HG03103 (cell line): ENCODE results near the gene VILL.

ENCODE experiments used
- ATAC-seq: cut with Tn5 transposase; IDR thresholded peaks from one replicate; pipeline ENCODE4 v1.9.1; 2021; ENCODE audit warnings: low read depth; ENCODE audit not compliant: unreplicated experiment

Gene VILL

DNA sequence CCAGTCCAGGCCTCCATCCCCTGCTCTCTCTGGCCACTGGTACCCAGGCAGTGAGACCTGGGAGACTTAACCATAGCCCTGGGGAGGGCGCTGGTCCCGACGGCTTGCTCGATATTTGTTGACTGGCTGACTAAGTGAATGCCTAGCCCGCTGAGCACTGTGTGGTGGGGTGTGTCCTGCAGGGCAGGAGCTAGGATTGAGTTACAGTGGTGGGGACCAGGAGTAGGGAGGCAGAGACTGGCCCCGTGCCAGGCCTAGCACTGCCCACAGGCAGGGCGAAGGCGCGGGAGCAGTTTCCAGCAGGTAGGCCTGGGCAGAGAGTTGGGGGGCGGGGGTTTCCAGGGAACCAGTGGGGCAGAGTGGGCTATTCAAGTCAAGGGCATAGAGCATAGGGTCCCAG is at the start of gene VILL:
TSS of gene VILL (plus strand) at position 260 of the 400 bp plus-strand sequence. CDS start 2,887 bp downstream, outside the sequence.
- ATAC-seq: no peak

GRCh38 chr3:37941608-37942508 is 48.7 kb upstream of the VILL start:
- ATAC-seq: no peak

DNA sequence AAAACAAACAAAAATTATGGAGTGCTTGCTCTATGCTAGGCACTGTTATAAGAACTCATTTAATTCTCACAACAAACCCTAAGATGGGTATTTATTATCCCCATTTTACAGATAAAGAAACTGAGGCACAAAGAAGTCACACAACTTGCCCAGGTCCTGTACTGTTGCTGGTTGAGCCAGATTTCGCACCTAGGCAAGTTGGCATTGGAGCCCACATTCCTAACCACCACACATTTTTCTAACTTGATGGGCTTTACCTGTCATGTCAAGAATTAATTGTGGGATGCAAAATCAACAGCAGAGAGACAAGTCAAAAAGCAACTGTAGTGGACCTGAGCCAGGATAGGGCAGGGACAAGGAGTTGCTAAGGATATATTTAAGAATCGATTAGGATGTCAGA is 47.9 kb upstream of the VILL start:
- no peak for ATAC-seq

DNA sequence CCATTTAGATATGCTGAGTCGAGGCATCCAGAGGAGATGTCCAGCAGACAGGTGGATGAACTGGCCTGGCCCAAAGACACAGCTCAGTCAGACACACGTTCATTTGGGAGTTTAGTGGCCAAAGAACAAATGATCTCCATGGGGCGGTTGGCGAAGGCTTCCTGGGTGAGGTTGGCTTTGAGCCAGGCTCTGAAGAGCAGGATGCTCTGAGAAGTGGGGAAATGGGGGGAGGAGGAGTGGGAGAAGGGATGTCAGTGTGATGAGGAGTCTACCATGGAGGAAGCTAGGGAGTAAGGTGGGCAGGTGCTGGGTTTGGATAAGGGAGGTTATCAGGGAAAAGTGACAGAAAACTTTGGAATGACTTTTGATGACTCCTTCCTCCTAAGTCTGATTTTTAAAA is 47.5 kb upstream of the VILL start:
- no peak for ATAC-seq

DNA sequence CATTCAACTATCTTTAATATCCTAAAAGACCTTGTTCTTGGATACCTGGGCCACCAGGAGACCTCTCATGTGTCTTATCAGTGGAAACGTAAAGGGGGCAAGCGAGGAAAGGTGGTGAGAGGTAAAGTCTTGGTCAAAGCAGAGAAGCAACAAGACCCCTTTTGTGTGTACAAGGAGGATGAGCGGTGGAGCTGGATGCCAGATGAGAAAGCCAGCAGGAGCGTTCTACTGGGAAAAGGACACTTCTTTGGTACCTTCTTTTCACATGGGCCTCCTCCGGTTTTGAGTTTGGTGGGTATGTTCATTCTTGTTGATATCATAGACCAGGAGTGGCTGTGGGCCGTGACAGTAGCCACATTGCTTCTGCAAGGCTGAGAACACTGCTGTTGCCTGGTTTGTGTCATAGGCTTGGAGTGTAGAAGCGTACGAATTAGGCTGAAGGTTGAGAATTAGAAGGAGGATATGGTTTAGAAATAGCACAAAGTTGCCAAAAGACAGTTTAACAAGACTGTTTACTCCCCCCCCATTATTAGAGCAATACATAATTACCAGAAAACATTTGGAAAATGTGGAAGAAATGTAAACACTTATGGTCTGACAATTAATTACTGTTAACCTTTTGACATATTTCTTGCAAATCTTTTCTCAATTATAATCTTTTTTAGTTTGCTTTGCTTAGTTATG is 46.8 kb upstream of the VILL start:
- no peak for ATAC-seq

- ATAC-seq: no peak
Measured at GRCh38 chr3:37944391-37944842, 46.2 kb upstream of the VILL start.

DNA sequence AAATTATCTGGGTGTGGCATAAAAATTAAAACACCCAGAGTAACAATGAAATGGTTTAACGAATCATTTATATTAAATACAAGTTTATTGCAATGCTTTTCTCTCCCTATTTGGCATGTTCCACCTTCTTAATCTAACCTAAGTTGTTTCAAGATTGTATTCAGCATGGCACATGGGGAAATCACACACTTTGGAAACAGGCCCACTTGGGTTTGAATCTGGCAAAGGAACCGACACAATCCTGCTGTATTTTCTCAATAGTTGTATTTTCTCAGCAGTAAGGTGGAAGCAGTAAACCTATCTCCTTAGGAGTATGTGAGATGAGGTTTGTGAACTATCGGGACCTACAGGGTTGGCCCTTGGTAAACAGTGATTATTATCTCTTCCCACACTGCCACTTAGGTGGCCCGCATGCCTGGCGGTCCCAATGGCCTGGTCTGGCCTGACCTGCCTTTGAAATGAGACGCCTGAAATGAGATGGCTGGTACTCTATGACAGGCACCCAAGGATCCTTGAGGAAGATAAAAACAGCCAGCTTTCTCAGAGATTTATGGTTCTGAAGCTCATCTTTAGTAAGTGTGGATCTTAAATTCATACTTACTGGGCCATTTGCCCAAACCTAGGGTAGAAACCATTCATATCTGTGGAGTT is 45.3 kb upstream of the VILL start:
- no peak for ATAC-seq

DNA sequence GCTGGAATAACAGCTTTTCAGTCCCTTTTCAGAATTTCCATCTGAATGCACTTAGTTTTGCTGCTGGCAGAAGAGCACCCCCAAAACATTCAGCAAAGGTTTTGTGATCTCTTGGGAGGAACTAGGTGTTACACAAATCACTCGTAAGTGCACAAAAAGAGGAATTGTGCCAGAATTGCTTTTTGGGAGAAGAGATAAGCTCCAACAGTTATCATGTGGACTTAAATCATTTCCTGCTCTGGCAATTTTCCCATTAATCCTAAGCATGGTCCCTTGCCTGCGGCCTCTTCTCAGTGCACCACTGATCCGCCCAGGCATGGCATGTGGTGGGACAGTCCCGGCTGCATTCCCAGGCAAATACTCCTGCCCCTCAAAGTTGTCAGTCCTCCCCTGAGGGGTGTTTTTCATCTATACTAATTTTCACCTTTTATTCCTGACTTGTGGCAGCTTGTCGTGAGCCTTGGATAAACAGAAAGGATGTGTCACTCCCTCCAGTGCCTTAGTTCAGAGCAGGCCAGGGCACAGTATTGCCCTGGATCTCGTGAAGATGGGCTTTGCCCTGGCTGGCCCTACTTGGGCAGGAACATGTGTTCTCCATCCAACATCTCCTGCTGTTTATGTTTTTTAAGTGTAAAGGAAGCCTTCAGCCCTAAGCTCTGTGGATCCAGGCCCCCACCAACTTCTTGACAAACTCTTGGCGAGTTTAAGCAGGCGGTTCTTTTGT is 44.6 kb upstream of the VILL start:
- ATAC-seq: no peak

GRCh38 chr3:37946531-37946889 is 44.1 kb upstream of the VILL start:
- no peak for ATAC-seq

DNA sequence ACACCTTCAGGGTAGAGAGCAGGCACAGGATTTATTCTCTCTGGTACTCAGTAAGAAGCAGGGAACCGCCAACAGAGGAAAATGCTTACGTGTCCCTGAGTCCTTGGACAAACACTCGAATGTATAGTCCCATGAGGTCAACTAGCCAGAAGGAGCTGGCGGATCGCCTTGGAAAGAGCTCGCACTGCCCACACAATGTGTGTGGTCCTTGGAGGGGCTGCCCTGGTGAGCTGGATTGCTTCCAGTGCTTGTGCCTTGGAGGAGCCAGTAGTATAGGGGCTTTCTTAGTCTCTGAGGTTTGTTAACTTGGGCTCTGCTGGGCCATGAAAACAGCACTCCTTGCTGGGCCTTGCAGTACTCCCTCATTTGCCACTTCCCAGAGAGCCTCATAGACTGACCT is 40.7 kb upstream of the VILL start:
- no peak for ATAC-seq

DNA sequence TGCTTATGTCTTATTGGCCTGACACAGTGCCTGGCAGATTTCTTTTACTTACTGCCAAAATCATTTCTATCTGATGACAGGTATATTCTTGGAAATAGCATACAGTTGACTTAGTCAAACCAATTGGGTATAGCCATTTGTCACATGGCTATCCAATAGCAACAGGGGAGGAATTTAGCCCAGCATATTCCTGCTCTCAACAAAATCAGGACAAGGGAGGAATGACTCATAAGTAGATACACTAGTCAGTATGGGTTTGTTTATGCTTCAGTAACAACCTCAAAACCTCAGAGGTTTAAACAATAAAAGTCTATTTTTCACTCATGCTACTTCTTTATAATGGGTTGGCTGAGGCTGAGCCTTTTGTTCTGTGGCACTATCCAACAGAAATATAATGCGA is 38.0 kb upstream of the VILL start:
- no peak for ATAC-seq

- ATAC-seq: no peak
Measured at GRCh38 chr3:37953226-37953625, 37.4 kb upstream of the VILL start.

GRCh38 chr3:37953707-37954394 is 36.7 kb upstream of the VILL start:
- no peak for ATAC-seq

- ATAC-seq: no peak
Measured at GRCh38 chr3:37954881-37955280, 35.7 kb upstream of the VILL start.

- no peak for ATAC-seq
Measured at GRCh38 chr3:37955918-37956707, 34.5 kb upstream of the VILL start.

DNA sequence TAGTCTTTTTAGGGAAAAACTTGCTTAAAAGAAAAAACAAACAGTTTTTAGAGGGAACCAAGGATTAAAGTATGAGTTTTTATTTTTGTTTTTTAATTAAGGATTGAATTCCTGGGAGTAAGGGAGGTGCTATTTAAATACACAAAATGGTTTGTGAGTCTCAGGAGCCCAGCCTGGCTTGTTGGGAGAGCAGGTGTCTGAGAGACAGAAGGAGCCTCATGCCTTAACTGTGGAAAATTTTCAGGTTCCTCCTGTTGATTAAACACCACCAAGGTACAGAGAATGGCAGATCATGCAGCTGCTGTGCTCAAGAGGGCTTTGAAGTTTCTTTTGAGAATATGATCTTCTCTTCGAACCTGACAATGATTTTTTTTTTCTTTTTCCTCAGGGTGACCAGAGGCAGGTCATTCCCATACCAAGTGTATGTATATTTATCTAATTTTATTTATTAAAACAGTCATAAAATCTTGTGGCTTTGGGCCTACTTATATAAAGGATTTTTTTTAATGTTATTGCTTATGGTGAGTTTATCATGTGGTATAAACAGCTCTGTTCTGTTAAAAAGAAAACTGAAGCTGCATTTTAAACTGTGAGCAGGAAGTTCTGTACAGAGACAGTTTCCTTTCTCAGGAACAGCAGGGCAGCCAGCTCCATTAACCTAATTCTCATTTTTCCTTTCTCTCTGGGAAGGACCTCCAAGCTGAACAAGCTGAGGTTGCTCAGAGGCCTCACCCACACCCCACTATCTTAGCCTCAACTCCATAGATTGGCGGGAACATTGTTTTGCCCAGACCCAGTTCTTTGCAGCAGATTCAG is 33.7 kb upstream of the VILL start:
- no peak for ATAC-seq

GRCh38 chr3:37957539-37957936 is 33.0 kb upstream of the VILL start:
- ATAC-seq: no peak

DNA sequence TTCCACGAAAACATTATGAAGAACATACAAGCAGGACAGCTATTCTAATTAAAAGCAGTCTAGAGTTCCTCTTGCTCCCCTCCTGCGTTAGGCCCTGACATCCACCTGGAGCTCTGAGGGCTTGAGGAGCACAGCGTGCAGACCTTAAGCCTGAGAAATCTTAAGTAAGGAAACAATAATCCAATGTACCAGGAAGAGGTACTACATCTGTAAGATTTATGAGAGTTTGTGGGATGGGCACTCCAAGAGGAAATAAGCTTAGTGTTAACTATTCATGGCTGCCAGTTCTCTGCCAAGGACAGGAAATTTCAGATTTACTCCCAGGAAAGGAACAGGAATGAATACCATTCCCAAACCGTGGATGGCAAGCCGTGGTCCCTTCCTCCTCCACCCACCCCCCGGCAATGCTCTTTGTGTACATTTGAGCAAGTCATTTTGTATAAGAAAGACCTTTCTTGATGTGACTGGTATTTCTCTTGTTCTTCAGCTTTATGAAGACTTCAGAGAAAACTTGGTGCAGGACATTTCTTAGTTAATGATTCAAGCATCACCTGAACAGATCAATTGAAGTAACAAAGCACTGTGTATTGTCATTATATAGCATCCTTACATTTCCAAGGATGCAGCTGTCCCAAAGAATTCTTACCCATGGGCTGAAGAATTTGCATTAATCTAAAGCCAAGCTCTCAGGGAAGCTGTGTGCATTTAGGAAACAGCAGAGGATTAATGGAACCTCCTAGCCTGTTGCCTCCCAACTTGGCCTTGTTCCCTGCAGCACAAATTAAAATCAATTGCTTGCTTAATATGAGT is 28.8 kb upstream of the VILL start:
- ATAC-seq: no peak
